NCI-H1417 treated with DMSO at 0.1 percent for 48 hours (cell line): ENCODE measurements around the gene CAPZB.
"Not testable (repeated sequence)": the region's sequence is repeated elsewhere in the genome, so short reads cannot be mapped to it uniquely, and the experiment has no call there.

Source experiments
- DNase-seq: peaks from one replicate; lab custom pipeline; 2025; lab: John Stamatoyannopoulos, UW

CAPZB gene

GRCh38 chr1:19485362-19486187 lies at the start of gene CAPZB:
TSS of gene CAPZB (minus strand) at chr1:19485539. CDS start at chr1:19485438, 101 bp downstream.
- DNase-seq = peak; percentile 29

- DNase-seq = no peak
Measured at GRCh38 chr1:19534281-19534680, 48.9 kb upstream of the CAPZB start.

GRCh38 chr1:19533626-19534025 lies 48.3 kb upstream of the CAPZB start:
- no peak for DNase-seq

- no peak for DNase-seq
Measured at GRCh38 chr1:19532519-19532918, 47.2 kb upstream of the CAPZB start.

GRCh38 chr1:19529664-19530063 lies 44.3 kb upstream of the CAPZB start:
- DNase-seq = no peak

GRCh38 chr1:19528438-19528837 lies 43.1 kb upstream of the CAPZB start:
- no peak for DNase-seq

- no peak for DNase-seq
Measured at GRCh38 chr1:19525607-19526545, 40.5 kb upstream of the CAPZB start.

- no peak for DNase-seq
Measured at GRCh38 chr1:19524791-19525190, 39.5 kb upstream of the CAPZB start.

GRCh38 chr1:19522570-19522969 lies 37.2 kb upstream of the CAPZB start:
- not testable (repeated sequence) for DNase-seq

GRCh38 chr1:19521411-19521810 lies 36.1 kb upstream of the CAPZB start:
- DNase-seq = no peak

- no peak for DNase-seq
Measured at GRCh38 chr1:19517017-19517416, 31.7 kb upstream of the CAPZB start.

- no peak for DNase-seq
Measured at GRCh38 chr1:19515201-19515600, 29.9 kb upstream of the CAPZB start.

GRCh38 chr1:19514391-19514831 lies 29.1 kb upstream of the CAPZB start:
- DNase-seq = no peak

- no peak for DNase-seq
Measured at GRCh38 chr1:19512545-19512944, 27.2 kb upstream of the CAPZB start.

- DNase-seq = no peak
Measured at GRCh38 chr1:19511116-19511515, 25.8 kb upstream of the CAPZB start.

- not testable (repeated sequence) for DNase-seq
Measured at GRCh38 chr1:19509647-19510046, 24.3 kb upstream of the CAPZB start.

GRCh38 chr1:19507516-19507915 lies 22.2 kb upstream of the CAPZB start:
- no peak for DNase-seq

- DNase-seq = no peak
Measured at GRCh38 chr1:19505693-19506457, 20.5 kb upstream of the CAPZB start.

- no peak for DNase-seq
Measured at GRCh38 chr1:19504796-19505692, 19.7 kb upstream of the CAPZB start.

- DNase-seq = not testable (repeated sequence)
Measured at GRCh38 chr1:19502284-19502683, 16.9 kb upstream of the CAPZB start.

- not testable (repeated sequence) for DNase-seq
Measured at GRCh38 chr1:19499887-19500286, 14.5 kb upstream of the CAPZB start.
